PC-3 (cell line): ENCODE measurements around the gene CR1.

Experiments
- EZH2 ChIP-seq: fragments of 300-600 bp; sonication (generic); IDR thresholded peaks from one replicate; pipeline ENCODE4 v1.6.1; 2017; ENCODE audit warnings: antibody characterized with exemption, mild to moderate bottlenecking, low read length; ENCODE audit not compliant: unreplicated experiment
- EZH2phosphoT487 ChIP-seq: fragments of 300-600 bp; sonication (generic); IDR thresholded peaks from 2 replicates; pipeline ENCODE4 v1.6.1; 2018; ENCODE audit warnings: mild to moderate bottlenecking, antibody characterized with exemption, low read length, borderline replicate concordance
- TF ChIP-seq, protein P1 (sequence below): fragments of 300-600 bp; sonication (generic); conservative IDR thresholded peaks from 2 replicates; pipeline ENCODE4 v1.5.1; 2017; ENCODE audit warnings: antibody characterized with exemption, low read depth, mild to moderate bottlenecking, low read length

DNA sequence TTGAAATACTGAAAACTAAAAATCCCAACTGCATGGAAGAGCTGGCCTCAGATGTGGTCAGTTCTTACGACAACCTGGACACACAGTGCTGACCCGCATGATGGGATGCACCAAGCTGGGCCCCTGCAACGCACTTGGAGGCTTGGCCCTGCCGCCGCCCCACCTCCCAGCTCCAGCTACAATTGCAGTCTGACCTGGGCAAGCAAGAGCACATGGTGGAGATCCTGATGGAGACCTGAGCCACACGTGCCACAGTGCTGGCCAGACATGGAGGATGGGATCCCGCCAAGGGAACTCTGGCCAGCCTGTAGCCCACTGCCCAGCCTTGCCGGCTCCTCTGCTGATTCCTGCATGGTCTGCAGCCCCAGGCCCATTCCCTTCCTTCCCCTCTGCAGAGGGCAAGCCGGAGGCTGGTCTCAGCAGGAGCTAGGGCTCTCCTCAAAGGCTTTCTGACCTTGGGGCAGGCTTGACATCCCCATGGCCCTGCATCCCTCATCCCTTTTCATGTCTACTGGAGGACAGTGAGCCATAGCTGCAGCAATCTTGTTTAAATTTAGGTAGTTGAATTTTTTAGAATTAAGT lies 163.0 kb downstream of the CR1 start:
- TF ChIP-seq, protein P1, sequence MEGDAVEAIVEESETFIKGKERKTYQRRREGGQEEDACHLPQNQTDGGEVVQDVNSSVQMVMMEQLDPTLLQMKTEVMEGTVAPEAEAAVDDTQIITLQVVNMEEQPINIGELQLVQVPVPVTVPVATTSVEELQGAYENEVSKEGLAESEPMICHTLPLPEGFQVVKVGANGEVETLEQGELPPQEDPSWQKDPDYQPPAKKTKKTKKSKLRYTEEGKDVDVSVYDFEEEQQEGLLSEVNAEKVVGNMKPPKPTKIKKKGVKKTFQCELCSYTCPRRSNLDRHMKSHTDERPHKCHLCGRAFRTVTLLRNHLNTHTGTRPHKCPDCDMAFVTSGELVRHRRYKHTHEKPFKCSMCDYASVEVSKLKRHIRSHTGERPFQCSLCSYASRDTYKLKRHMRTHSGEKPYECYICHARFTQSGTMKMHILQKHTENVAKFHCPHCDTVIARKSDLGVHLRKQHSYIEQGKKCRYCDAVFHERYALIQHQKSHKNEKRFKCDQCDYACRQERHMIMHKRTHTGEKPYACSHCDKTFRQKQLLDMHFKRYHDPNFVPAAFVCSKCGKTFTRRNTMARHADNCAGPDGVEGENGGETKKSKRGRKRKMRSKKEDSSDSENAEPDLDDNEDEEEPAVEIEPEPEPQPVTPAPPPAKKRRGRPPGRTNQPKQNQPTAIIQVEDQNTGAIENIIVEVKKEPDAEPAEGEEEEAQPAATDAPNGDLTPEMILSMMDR, result no peak
- TF ChIP-seq EZH2phosphoT487 (no peak), EZH2 (no peak)
